GM19193 (cell line): ENCODE data around the gene CNIH2.

Experiments
- POLR2A ChIP-seq: IDR thresholded peaks from 4 replicates; pipeline ENCODE4 v1.6.1; 2011; ENCODE audit not compliant: insufficient read depth, insufficient read length; ENCODE audit errors: extremely low read depth

Gene CNIH2

GRCh38 chr11:66323684-66324083 is 45.7 kb downstream of the CNIH2 start:
- TF ChIP-seq POLR2A = no peak

- no peak for TF ChIP-seq POLR2A
These were observed 46.7 kb downstream of the CNIH2 start for GRCh38 chr11:66324664-66325063.

GRCh38 chr11:66325263-66325671 is 47.3 kb downstream of the CNIH2 start:
- TF ChIP-seq POLR2A = no peak

- TF ChIP-seq POLR2A = no peak
These were observed 48.5 kb downstream of the CNIH2 start for GRCh38 chr11:66326261-66327111.

GRCh38 chr11:66327171-66328030 is 49.4 kb downstream of the CNIH2 start:
- no peak for TF ChIP-seq POLR2A

GRCh38 chr11:66328031-66328301 is 50.0 kb downstream of the CNIH2 start:
- TF ChIP-seq POLR2A = no peak

GRCh38 chr11:66328302-66329144 is 50.5 kb downstream of the CNIH2 start:
- TF ChIP-seq POLR2A = no peak

GRCh38 chr11:66329165-66329673 is 51.2 kb downstream of the CNIH2 start:
- TF ChIP-seq POLR2A = no peak

- TF ChIP-seq POLR2A = no peak
These were observed 53.0 kb downstream of the CNIH2 start for GRCh38 chr11:66330931-66331330.

- TF ChIP-seq POLR2A = no peak
These were observed 53.8 kb downstream of the CNIH2 start for GRCh38 chr11:66331542-66332370.

- no peak for TF ChIP-seq POLR2A
These were observed 54.6 kb downstream of the CNIH2 start for GRCh38 chr11:66332371-66333219.

GRCh38 chr11:66333220-66333877 is 55.4 kb downstream of the CNIH2 start:
- TF ChIP-seq POLR2A = no peak
